ENCODE results near the gene NRG2.

- TF ChIP-seq CTCF (IDR thresholded peaks at IDR 0.05) (no peak), POLR2AphosphoS5 (IDR thresholded peaks at IDR 0.05) (no peak), POLR2A (IDR thresholded peaks at IDR 0.05) (no peak)
Observed at GRCh38 chr5:139995929-139996328, 47.2 kb downstream of the NRG2 start.

Data from breast epithelium (tissue), 3 donors.